Gastroesophageal sphincter (tissue), 4 donors: ENCODE results near the gene DMRT1. TPM values are rescaled to one million over a fixed set of nuclear protein-coding genes. Genes with fewer than 3 reads are reported as not detected.

ENCODE experiments used
- ATAC-seq: fragments of 150-250 bp; one replicate; pipeline ENCODE4 v1.9.1; 2016; ENCODE audit warnings: mild to moderate bottlenecking, moderate library complexity
- H3K27ac ChIP-seq, 4 donors: fragments of 200-600 bp; sonication (generic) in 3 of 4; 1 replicate in 3 of 4; 2 replicates in 1 of 4; pipeline ENCODE4 v1.5.1; 2016 to 2019
- H3K27me3 ChIP-seq: fragments of 200-600 bp; sonication (generic); one replicate; pipeline ENCODE4 v1.5.1; 2019
- H3K36me3 ChIP-seq, 2 donors: fragments of 200-600 bp; sonication (generic); one replicate each; pipeline ENCODE4 v1.5.1; 2019; ENCODE audit warnings: control low read depth in 1 of 2
- H3K4me1 ChIP-seq, 3 donors: fragments of 200-600 bp; sonication (generic); 1 replicate in 2 of 3; 2 replicates in 1 of 3; pipeline ENCODE4 v1.5.1; 2016 to 2019; ENCODE audit warnings: control low read depth in 2 of 3
- H3K4me3 ChIP-seq, 2 donors: fragments of 200-600 bp; sonication (generic); one replicate each; pipeline ENCODE4 v1.5.1; 2019; ENCODE audit warnings: mild to moderate bottlenecking in 1 of 2, moderate library complexity in 1 of 2
- H3K9me3 ChIP-seq, 3 donors: fragments of 200-600 bp; sonication (generic); one replicate each; pipeline ENCODE4 v1.5.1; 2017 to 2019; ENCODE audit warnings: control low read depth in 2 of 3
- CTCF ChIP-seq, 4 experiments: fragments of 200-600 bp in 2 of 4; fragments of 450-650 bp in 2 of 4; sonication (generic) in 1 of 4; IDR thresholded peaks; one replicate each; pipeline ENCODE4 v1.5.1; 2017 to 2019; ENCODE audit warnings: antibody characterized with exemption in 4 of 4, mild to moderate bottlenecking in 2 of 4, moderate library complexity in 2 of 4
- EP300 ChIP-seq: sonication (generic); formaldehyde crosslinking; IDR thresholded peaks from one replicate; pipeline ENCODE4 v1.6.1; 2017; ENCODE audit warnings: antibody characterized with exemption, mild to moderate bottlenecking
- POLR2A ChIP-seq, 2 donors: fragments of 450-650 bp; IDR thresholded peaks; one replicate each; pipeline ENCODE4 v1.6.1; 2017; ENCODE audit warnings: antibody characterized with exemption in 2 of 2, mild to moderate bottlenecking in 2 of 2, moderate library complexity in 1 of 2
- POLR2AphosphoS5 ChIP-seq: sonication (generic); formaldehyde crosslinking; IDR thresholded peaks from one replicate; pipeline ENCODE4 v1.6.1; 2017; ENCODE audit warnings: antibody characterized with exemption
- WGBS, 2 donors: methylation state at CpG; one replicate each; pipeline ENCODE4 v1.1.5; 2018; ENCODE audit warnings: low coverage in 1 of 2; 5-methylcytosine and 5-hydroxymethylcytosine counted together
- total RNA-seq, 4 donors: library from RNA; depleted of rRNA; stranded (reverse); fragments of >200 nt; gene quantifications; one replicate each; pipeline ENCODE4 v1.1.0, GENCODE V29; 2016

The DMRT1 gene
- total RNA-seq, 4 donors from 2014 or later, result not detected

GRCh38 chr9:842635-843426, 1.3 kb downstream of the DMRT1 start:
- H3K27ac ChIP-seq, result no peak overlapping the region
- H3K27me3 ChIP-seq, result peaks cover 99% of the 10 kb centered on the region
- no peak overlapping the region for H3K4me3 ChIP-seq
- H3K4me1 ChIP-seq, result peaks cover 0 to 23% (median 3%) of the 10 kb centered on the region in 3 donors
- no peak for ATAC-seq
- H3K9me3 ChIP-seq, result no peaks in the 10 kb centered on the region
- TF ChIP-seq POLR2A (IDR thresholded peaks at IDR 0.05) (no peak), CTCF (IDR thresholded peaks at IDR 0.05) (no peak), EP300 (no peak)
- WGBS, 2 donors, result 0 to 5% methylated on average over 2 to 18 of the region's 61 CpGs
- H3K36me3 ChIP-seq, result no peaks in the 10 kb centered on the region

- peaks cover 98% of the 10 kb centered on the region for H3K27me3 ChIP-seq
- TF ChIP-seq EP300 (no peak), CTCF (IDR thresholded peaks at IDR 0.05) (no peak), POLR2AphosphoS5 (no peak), POLR2A (IDR thresholded peaks at IDR 0.05) (no peak)
- no peaks in the 10 kb centered on the region for H3K36me3 ChIP-seq
- H3K9me3 ChIP-seq, result no peaks in the 10 kb centered on the region
- no peak overlapping the region for H3K4me3 ChIP-seq
- peaks cover 0 to 23% (median 3%) of the 10 kb centered on the region in 3 donors for H3K4me1 ChIP-seq
- no peak overlapping the region for H3K27ac ChIP-seq
- ATAC-seq, result no peak
- 8 to 11% methylated on average over 12 of the region's 12 CpGs for WGBS, 2 donors
Measured at GRCh38 chr9:843427-843785, 1.9 kb downstream of the DMRT1 start.

- Histone ChIP-seq H3K27ac (no peak overlapping the region), H3K4me1 (peaks cover 0 to 15% (median 3%) of the 10 kb centered on the region in 3 donors), H3K27me3 (peaks cover 74% of the 10 kb centered on the region), H3K36me3 (no peaks in the 10 kb centered on the region), H3K4me3 (no peak overlapping the region), H3K9me3 (no peaks in the 10 kb centered on the region)
- 60% methylated on average over 1 of the region's 7 CpGs; no CpG with 5 or more reads in 1 of the 2 donors for WGBS, 2 donors
- TF ChIP-seq CTCF (IDR thresholded peaks at IDR 0.05) (no peak), EP300 (no peak), POLR2A (IDR thresholded peaks at IDR 0.05) (no peak), POLR2AphosphoS5 (no peak)
- ATAC-seq, result no peak
Measured at GRCh38 chr9:846852-847251, 5.4 kb downstream of the DMRT1 start.

GRCh38 chr9:847505-847904, 6.0 kb downstream of the DMRT1 start:
- no peak for TF ChIP-seq POLR2AphosphoS5
- Histone ChIP-seq H3K27ac (no peak overlapping the region), H3K36me3 (no peaks in the 10 kb centered on the region), H3K9me3 (no peaks in the 10 kb centered on the region), H3K4me3 (no peak overlapping the region), H3K27me3 (peaks cover 67% of the 10 kb centered on the region), H3K4me1 (peaks cover 0 to 10% (median 2%) of the 10 kb centered on the region in 3 donors)
- 55 to 56% methylated on average over 4 to 6 of the region's 6 CpGs for WGBS, 2 donors
- no peak for ATAC-seq

- WGBS, 2 donors, result 65 to 80% methylated on average over 4 to 5 of the region's 5 CpGs
- TF ChIP-seq CTCF (IDR thresholded peaks at IDR 0.05) (no peak), EP300 (no peak), POLR2AphosphoS5 (no peak), POLR2A (IDR thresholded peaks at IDR 0.05) (no peak)
- Histone ChIP-seq H3K27ac (no peak overlapping the region), H3K36me3 (no peaks in the 10 kb centered on the region), H3K9me3 (no peaks in the 10 kb centered on the region), H3K27me3 (peaks cover 60% of the 10 kb centered on the region), H3K4me1 (no peaks in the 10 kb centered on the region), H3K4me3 (no peak overlapping the region)
- no peak for ATAC-seq
Measured at GRCh38 chr9:849431-849830, 7.9 kb downstream of the DMRT1 start.
